ENCODE results near the gene SUSD4.

The SUSD4 gene

GRCh38 chr1:223347583-223347982, 16.4 kb downstream of the SUSD4 start:
- H3K4me3 ChIP-seq (ENCODE audit: low read depth, low read length): no peak overlapping the region
- no peak for TF ChIP-seq CTCF (IDR thresholded peaks at IDR 0.05; ENCODE audit: control insufficient read depth, extremely low read depth, insufficient read depth)
- DNase-seq (ENCODE audit: low read depth): no peak

GRCh38 chr1:223346311-223346710, 17.7 kb downstream of the SUSD4 start:
- no peak for TF ChIP-seq CTCF (IDR thresholded peaks at IDR 0.05; ENCODE audit: control insufficient read depth, extremely low read depth, insufficient read depth)
- no peak for DNase-seq (ENCODE audit: low read depth)
- H3K4me3 ChIP-seq (ENCODE audit: low read depth, low read length): no peak overlapping the region

- no peak for TF ChIP-seq CTCF (IDR thresholded peaks at IDR 0.05; ENCODE audit: control insufficient read depth, extremely low read depth, insufficient read depth)
- DNase-seq (ENCODE audit: low read depth): no peak
- no peak overlapping the region for H3K4me3 ChIP-seq (ENCODE audit: low read depth, low read length)
Observed at GRCh38 chr1:223345720-223346119, 18.3 kb downstream of the SUSD4 start.

GRCh38 chr1:223344491-223344890, 19.5 kb downstream of the SUSD4 start:
- H3K4me3 ChIP-seq (ENCODE audit: low read depth, low read length): no peak overlapping the region
- TF ChIP-seq CTCF (IDR thresholded peaks at IDR 0.05; ENCODE audit: control insufficient read depth, extremely low read depth, insufficient read depth): no peak
- DNase-seq (ENCODE audit: low read depth): no peak

GRCh38 chr1:223343692-223344091, 20.3 kb downstream of the SUSD4 start:
- no peak for TF ChIP-seq CTCF (IDR thresholded peaks at IDR 0.05; ENCODE audit: control insufficient read depth, extremely low read depth, insufficient read depth)
- H3K4me3 ChIP-seq (ENCODE audit: low read depth, low read length): no peak overlapping the region

GRCh38 chr1:223341121-223341520, 22.9 kb downstream of the SUSD4 start:
- no peak for TF ChIP-seq CTCF (IDR thresholded peaks at IDR 0.05; ENCODE audit: control insufficient read depth, extremely low read depth, insufficient read depth)
- DNase-seq (ENCODE audit: low read depth): no peak
- H3K4me3 ChIP-seq (ENCODE audit: low read depth, low read length): no peak overlapping the region

More at GRCh38 chr1:223343692-223344091, 20.3 kb downstream of the SUSD4 start:
- DNase-seq (ENCODE audit: low read depth): no peak

GRCh38 chr1:223340637-223341036, 23.3 kb downstream of the SUSD4 start:
- H3K4me3 ChIP-seq (ENCODE audit: low read depth, low read length): no peak overlapping the region
- TF ChIP-seq CTCF (IDR thresholded peaks at IDR 0.05; ENCODE audit: control insufficient read depth, extremely low read depth, insufficient read depth): no peak
- DNase-seq (ENCODE audit: low read depth): no peak

Data from LNCaP clone FGC (cell line).